NT2/D1 (cell line): ENCODE measurements around the gene PPP1CA.

Experiments
- DNase-seq: peaks from one replicate; pipeline ENCODE4 v3.0.0-alpha.2; 2011; ENCODE audit warnings: low read depth, low spot score
- H3K27me3 ChIP-seq: 2 replicates; pipeline ENCODE4 v1.6.0; 2011; ENCODE audit warnings: mild to moderate bottlenecking; ENCODE audit not compliant: insufficient read length, insufficient read depth
- H3K36me3 ChIP-seq: 2 replicates; pipeline ENCODE4 v1.6.1; 2011; ENCODE audit warnings: mild to moderate bottlenecking, low read length, mixed read lengths; ENCODE audit not compliant: insufficient read depth, insufficient read length
- H3K4me1 ChIP-seq: 2 replicates; pipeline ENCODE4 v1.5.1; 2011; ENCODE audit not compliant: insufficient read depth, insufficient read length
- H3K4me3 ChIP-seq: 2 replicates; pipeline ENCODE4 v1.5.1; 2011; ENCODE audit warnings: low read depth; ENCODE audit not compliant: insufficient read length
- H3K9ac ChIP-seq: 2 replicates; pipeline ENCODE4 v1.6.0; 2011; ENCODE audit warnings: low read depth; ENCODE audit not compliant: insufficient read length
- H3K9me3 ChIP-seq: 2 replicates; pipeline ENCODE4 v1.5.1; 2011; ENCODE audit warnings: mild to moderate bottlenecking, low read length; ENCODE audit not compliant: insufficient read depth
- SUZ12 ChIP-seq: IDR thresholded peaks from 2 replicates; pipeline ENCODE4 v1.6.1; 2011; ENCODE audit not compliant: insufficient read length, insufficient read depth; ENCODE audit errors: extremely low read depth
- YY1 ChIP-seq: IDR thresholded peaks from 2 replicates; pipeline ENCODE4 v1.6.1; 2011; ENCODE audit not compliant: insufficient read length, insufficient read depth
- ZNF274 ChIP-seq: IDR thresholded peaks from 2 replicates; pipeline ENCODE4 v1.6.1; 2011; ENCODE audit warnings: mild to moderate bottlenecking, low read depth, low read length

PPP1CA gene

DNA sequence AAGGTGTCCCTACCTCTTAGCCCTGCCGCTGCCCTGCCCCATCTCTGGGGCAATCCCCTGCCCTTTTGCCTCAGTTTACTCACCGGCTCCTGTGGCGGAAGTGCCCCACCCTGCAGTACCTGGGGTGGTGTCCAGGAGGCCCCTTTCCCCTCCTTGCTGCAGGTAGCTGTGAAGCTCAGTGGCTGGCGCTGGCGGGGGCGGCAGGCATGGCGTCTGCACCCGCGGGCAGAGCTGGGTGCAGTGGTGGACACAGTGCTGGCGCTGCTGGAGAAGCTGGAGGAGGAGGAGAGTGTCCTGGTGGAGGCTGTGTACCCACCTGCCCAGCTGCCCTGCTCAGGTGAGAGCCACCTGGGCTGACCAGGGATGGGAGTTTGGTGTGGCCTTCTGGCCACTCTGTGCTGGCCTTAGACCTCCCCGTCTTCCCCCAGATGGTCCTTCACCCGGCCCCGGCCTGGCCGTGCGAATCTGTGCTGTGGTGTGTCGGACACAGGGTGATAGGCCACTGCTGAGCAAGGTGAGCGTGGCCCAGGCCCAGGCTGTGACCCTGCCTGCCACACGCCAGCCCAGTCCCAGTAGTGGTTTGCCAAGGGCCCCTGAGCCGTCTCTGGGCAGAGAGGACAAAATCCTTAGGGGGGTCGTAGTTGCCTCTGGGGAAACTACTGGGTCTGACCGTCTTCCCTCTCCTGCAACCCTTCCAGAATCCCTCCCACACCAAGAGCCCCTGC, 17.8 kb upstream of the PPP1CA start:
- no peak for TF ChIP-seq YY1
- Histone ChIP-seq H3K4me1 (peaks cover 60% of the 10 kb centered on the region), H3K27me3 (peaks cover 24% of the 10 kb centered on the region), H3K9me3 (no peaks in the 10 kb centered on the region), H3K4me3 (no peak overlapping the region), H3K36me3 (peaks cover 2% of the 10 kb centered on the region), H3K9ac (peak overlapping the region; percentile 93)
- no peak for DNase-seq

DNA sequence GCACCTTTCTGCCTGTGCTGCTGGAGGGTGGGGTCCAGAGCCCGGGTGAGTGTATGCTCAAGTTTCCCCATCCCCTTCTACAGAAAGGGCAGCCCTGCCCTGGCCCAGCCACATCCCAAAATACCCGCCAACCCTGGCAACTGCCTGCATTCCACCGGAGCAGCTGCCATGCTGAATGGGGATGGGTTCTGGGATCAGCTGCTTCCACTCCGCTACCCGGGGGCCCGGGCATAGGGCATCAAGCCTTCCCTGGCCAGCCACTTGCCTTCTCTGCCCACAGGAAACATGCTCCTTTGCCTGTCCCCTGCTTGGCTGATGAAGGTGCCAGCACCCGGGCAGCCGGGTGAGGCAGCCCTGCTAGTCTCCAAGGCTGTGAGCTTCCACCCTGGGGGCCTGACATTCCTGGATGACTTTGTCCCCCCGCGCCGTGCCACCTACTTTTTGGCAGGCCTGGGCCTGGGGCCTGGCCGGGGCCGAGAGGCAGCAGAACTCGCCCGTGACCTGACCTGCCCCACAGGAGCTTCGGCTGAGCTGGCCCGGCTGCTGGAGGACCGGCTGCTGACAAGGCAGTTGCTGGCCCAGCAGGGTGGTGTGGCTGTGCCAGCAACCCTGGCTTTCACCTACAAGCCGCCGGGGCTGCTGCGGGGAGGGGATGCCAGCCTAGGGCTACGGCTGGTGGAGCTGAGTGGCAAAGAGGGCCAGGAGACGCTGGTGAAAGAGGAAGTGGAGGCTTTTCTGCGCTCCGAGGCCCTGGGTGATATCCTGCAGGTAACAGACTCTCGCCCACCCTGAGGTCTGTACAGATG, 17.0 kb upstream of the PPP1CA start:
- no peak overlapping the region for H3K4me3 ChIP-seq
- peak overlapping the region; percentile 57 for H3K9ac ChIP-seq
- H3K36me3 ChIP-seq, result peaks cover 2% of the 10 kb centered on the region
- no peak for TF ChIP-seq ZNF274
- no peak for TF ChIP-seq SUZ12
- TF ChIP-seq YY1, result no peak
- peaks cover 54% of the 10 kb centered on the region for H3K4me1 ChIP-seq
- DNase-seq, result no peak
- H3K27me3 ChIP-seq, result peaks cover 27% of the 10 kb centered on the region
- no peaks in the 10 kb centered on the region for H3K9me3 ChIP-seq

DNA sequence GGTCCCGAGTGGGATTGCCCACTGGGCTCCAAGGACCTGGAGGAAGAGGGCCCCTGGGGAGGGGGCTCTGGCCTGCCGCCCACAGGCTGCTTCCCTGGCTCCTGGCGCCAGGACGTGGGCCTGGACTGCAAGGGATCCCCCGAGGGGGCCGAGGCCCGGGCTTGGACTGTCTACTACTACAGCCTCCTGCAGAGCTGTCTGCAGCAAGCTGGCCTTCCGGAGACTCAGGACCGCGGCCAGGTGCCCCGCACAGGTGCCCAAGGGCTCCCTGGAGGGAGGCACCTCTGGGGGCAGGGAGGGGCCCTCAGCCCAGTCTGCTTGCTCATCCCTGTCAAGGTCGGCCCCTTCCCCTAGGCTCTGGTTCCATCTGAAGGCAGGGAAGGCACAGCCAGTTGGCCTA, 15.8 kb upstream of the PPP1CA start:
- Histone ChIP-seq H3K9me3 (no peaks in the 10 kb centered on the region), H3K4me1 (peaks cover 54% of the 10 kb centered on the region), H3K36me3 (peaks cover 2% of the 10 kb centered on the region), H3K9ac (peak overlapping the region; percentile 0), H3K27me3 (peaks cover 35% of the 10 kb centered on the region), H3K4me3 (no peak overlapping the region)
- DNase-seq, result no peak
- TF ChIP-seq ZNF274 (no peak), YY1 (no peak)

DNA sequence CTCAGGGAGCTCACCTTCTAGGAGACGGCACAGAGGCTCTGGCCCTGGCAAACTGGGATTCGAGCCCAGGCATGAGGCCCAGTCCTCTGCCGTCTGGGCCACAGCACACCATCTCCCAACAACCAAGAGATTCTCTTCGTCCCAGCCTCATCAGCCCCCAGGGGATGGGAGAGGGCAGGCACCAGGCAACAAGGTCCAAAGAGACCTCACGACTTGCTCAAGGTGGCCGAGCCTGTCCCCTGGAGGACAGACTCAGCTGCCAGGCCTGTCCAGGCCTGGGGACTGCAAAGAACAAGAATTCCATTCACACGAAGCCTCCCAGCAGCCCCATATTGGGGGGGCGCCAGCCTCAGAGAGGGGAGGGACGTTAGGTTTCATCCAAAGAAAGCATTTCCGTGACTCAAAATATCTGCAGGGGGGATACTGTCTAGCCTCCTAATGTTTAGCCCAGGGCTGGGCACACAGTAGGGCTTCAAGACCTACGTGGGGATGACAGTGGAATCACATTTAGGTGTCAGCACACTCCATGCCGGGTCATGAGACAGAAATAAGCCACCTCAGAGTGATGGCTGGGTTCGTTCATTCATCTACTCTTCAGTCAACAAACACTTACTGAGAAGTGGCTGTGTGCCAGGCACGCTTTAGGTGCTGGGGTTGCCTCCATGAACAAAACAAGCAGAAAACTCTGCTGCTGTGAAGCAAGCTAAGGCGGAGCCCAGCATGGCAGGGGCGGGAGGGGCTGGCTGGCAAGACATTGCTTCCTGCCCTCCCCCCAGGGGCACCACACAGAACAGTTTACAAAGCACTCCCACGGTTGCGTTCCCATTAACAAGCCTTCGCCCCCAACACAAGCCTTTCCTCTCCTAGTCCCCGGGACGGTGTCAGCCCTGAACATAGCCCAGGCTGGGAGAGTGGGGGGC, 15.0 kb upstream of the PPP1CA start:
- no peak overlapping the region for H3K4me3 ChIP-seq
- peaks cover 57% of the 10 kb centered on the region for H3K4me1 ChIP-seq
- H3K36me3 ChIP-seq, result peaks cover 2% of the 10 kb centered on the region
- H3K9me3 ChIP-seq, result no peaks in the 10 kb centered on the region
- no peak for TF ChIP-seq YY1
- no peak for TF ChIP-seq ZNF274
- no peak for TF ChIP-seq SUZ12
- peaks cover 42% of the 10 kb centered on the region for H3K27me3 ChIP-seq
- DNase-seq, result no peak
- peak overlapping the region; percentile 0 for H3K9ac ChIP-seq

- TF ChIP-seq ZNF274 (no peak), SUZ12 (no peak), YY1 (no peak)
- Histone ChIP-seq H3K9me3 (no peaks in the 10 kb centered on the region), H3K4me3 (peak within 1 kb of the TSS; percentile 40), H3K4me1 (peaks cover 61% of the 10 kb centered on the region), H3K36me3 (peaks cover 2% of the 10 kb centered on the region), H3K27me3 (peaks cover 44% of the 10 kb centered on the region), H3K9ac (peak within 1 kb of the TSS; percentile 74)
- no peak for DNase-seq
Measured at GRCh38 chr11:67415501-67416304, 14.0 kb upstream of the PPP1CA start, which contains the start of gene CARNS1. TSS of gene CARNS1 (plus strand) at chr11:67415678. CDS start at chr11:67416200, 522 bp downstream.

- Histone ChIP-seq H3K27me3 (peaks cover 34% of the 10 kb centered on the region), H3K9me3 (no peaks in the 10 kb centered on the region), H3K9ac (peak overlapping the region; percentile 51), H3K4me3 (no peak overlapping the region), H3K4me1 (peaks cover 64% of the 10 kb centered on the region), H3K36me3 (no peaks in the 10 kb centered on the region)
- TF ChIP-seq YY1, result no peak
- no peak for TF ChIP-seq ZNF274
- TF ChIP-seq SUZ12, result no peak
- DNase-seq, result no peak
Measured at GRCh38 chr11:67413266-67413849, 11.7 kb upstream of the PPP1CA start.
